Neuronal stem cell (in vitro differentiated cells): ENCODE data around the gene MLST8.
A peak's percentile ranks its signal among the peaks of the same experiment; 100 is the strongest.

Source experiments
- DNase-seq: peaks from one replicate; pipeline ENCODE4 v3.0.0-alpha.2; 2013; ENCODE audit warnings: low spot score
- H2AFZ ChIP-seq: one replicate; pipeline ENCODE4 v1.6.1; 2013; ENCODE audit warnings: mild to moderate bottlenecking, low read length, inconsistent platforms
- H2AK5ac ChIP-seq: 2 replicates; pipeline ENCODE4 v1.6.1; 2013; ENCODE audit warnings: low read depth, mild to moderate bottlenecking, inconsistent platforms, low read length, moderate library complexity, mixed read lengths
- H2BK120ac ChIP-seq: 2 replicates; pipeline ENCODE4 v1.6.1; 2013; ENCODE audit warnings: low read depth, mild to moderate bottlenecking, inconsistent platforms, low read length, moderate library complexity, mixed read lengths
- H2BK12ac ChIP-seq: one replicate; pipeline ENCODE4 v1.6.1; 2013; ENCODE audit warnings: low read length, inconsistent platforms
- H2BK15ac ChIP-seq: 2 replicates; pipeline ENCODE4 v1.6.1; 2013; ENCODE audit warnings: mild to moderate bottlenecking, low read length, inconsistent platforms, mixed read lengths
- H2BK5ac ChIP-seq: one replicate; pipeline ENCODE4 v1.6.1; 2013; ENCODE audit warnings: inconsistent platforms, mild to moderate bottlenecking, low read length, moderate library complexity
- H3K14ac ChIP-seq: one replicate; pipeline ENCODE4 v1.6.1; 2013; ENCODE audit warnings: low read length, inconsistent platforms
- H3K18ac ChIP-seq: 2 replicates; pipeline ENCODE4 v1.6.1; 2013; ENCODE audit warnings: low read length, inconsistent platforms
- H3K23ac ChIP-seq: 2 replicates; pipeline ENCODE4 v1.6.1; 2013; ENCODE audit warnings: low read depth, mild to moderate bottlenecking, mixed read lengths, low read length, inconsistent platforms; ENCODE audit not compliant: poor library complexity
- H3K27ac ChIP-seq: replicated peaks from 3 replicates; pipeline ENCODE4 v1.5.1; 2013; ENCODE audit warnings: low read length, inconsistent platforms
- H3K27me3 ChIP-seq, 3 experiments: 2 replicates each; pipeline ENCODE4 v1.6.1; 2013; ENCODE audit warnings: low read length in 3 of 3, mild to moderate bottlenecking in 2 of 3, inconsistent platforms in 1 of 3, low read depth in 1 of 3, mixed read lengths in 1 of 3, moderate library complexity in 1 of 3; ENCODE audit not compliant: control insufficient read depth in 3 of 3, insufficient read depth in 3 of 3
- H3K36me3 ChIP-seq, 2 donors: replicated peaks in 1 of 2; 2 replicates each; pipeline ENCODE4 v1.6.1; 2013; ENCODE audit warnings: low read length in 2 of 2; ENCODE audit not compliant: control insufficient read depth in 2 of 2, insufficient read depth in 2 of 2
- H3K4ac ChIP-seq: 2 replicates; pipeline ENCODE4 v1.6.1; 2013; ENCODE audit warnings: inconsistent platforms, mild to moderate bottlenecking, low read length, moderate library complexity
- H3K4me1 ChIP-seq, 2 donors: 1 replicate in 1 of 2; 2 replicates in 1 of 2; pipeline ENCODE4 v1.6.1; 2013; ENCODE audit warnings: low read length in 2 of 2, low read depth in 1 of 2; ENCODE audit not compliant: control insufficient read depth in 2 of 2, insufficient read depth in 1 of 2
- H3K4me2 ChIP-seq: one replicate; pipeline ENCODE4 v1.6.1; 2013; ENCODE audit warnings: mild to moderate bottlenecking, low read length, inconsistent platforms; ENCODE audit not compliant: insufficient read depth, poor library complexity, severe bottlenecking
- H3K4me3 ChIP-seq, 2 donors: 2 replicates each; pipeline ENCODE4 v1.5.1; 2013; ENCODE audit warnings: low read length in 2 of 2, mild to moderate bottlenecking in 2 of 2, inconsistent platforms in 1 of 2, moderate library complexity in 1 of 2
- H3K79me1 ChIP-seq: one replicate; pipeline ENCODE4 v1.6.1; 2013; ENCODE audit warnings: low read depth, mild to moderate bottlenecking, inconsistent platforms, low read length, moderate library complexity
- H3K9ac ChIP-seq: one replicate; pipeline ENCODE4 v1.6.1; 2013; ENCODE audit warnings: mild to moderate bottlenecking, low read depth, low read length, inconsistent platforms; ENCODE audit not compliant: poor library complexity
- H3K9me3 ChIP-seq, 2 donors: replicated peaks in 1 of 2; 2 replicates each; pipeline versions ENCODE3 to v1.6.1; 2013; ENCODE audit warnings: low read length in 2 of 2, mild to moderate bottlenecking in 2 of 2, inconsistent platforms in 1 of 2, low read depth in 1 of 2, mixed read lengths in 1 of 2, moderate library complexity in 1 of 2; ENCODE audit not compliant: control insufficient read depth in 2 of 2, insufficient read depth in 1 of 2
- H4K8ac ChIP-seq: one replicate; pipeline ENCODE4 v1.6.1; 2013; ENCODE audit warnings: low read depth, mild to moderate bottlenecking, inconsistent platforms, low read length, moderate library complexity
- H4K91ac ChIP-seq: one replicate; pipeline ENCODE4 v1.6.1; 2013; ENCODE audit warnings: low read length, low read depth, mild to moderate bottlenecking, inconsistent platforms; ENCODE audit not compliant: poor library complexity
- WGBS, 2 donors: extraction: QIAGEN DNeasy Blood & Tissue Kit; methylation state at CpG; one replicate each; pipeline ENCODE4 v1.1.7; 2013; ENCODE audit warnings: missing lambda C conversion rate in 2 of 2, mixed read lengths in 1 of 2; ENCODE audit not compliant: insufficient read length in 2 of 2, insufficient replicate concordance in 1 of 2; ENCODE audit errors: extremely low coverage in 2 of 2; 5-methylcytosine and 5-hydroxymethylcytosine counted together

The MLST8 gene

GRCh38 chr16:2174396-2175131 is 30.7 kb upstream of the MLST8 start:
- Histone ChIP-seq H3K27me3 (no peaks in the 10 kb centered on the region), H3K27ac (no peak overlapping the region), H3K14ac (no peak overlapping the region), H3K4me1 (no peaks in the 10 kb centered on the region), H2BK15ac (no peak overlapping the region), H2AK5ac (no peak overlapping the region), H3K36me3 (peaks cover 28 to 77% of the 10 kb centered on the region in 2 donors), H2BK5ac (peak overlapping the region; percentile 82), H3K4ac (no peak overlapping the region), H4K91ac (no peak overlapping the region), H3K9me3 (no peaks in the 10 kb centered on the region), H3K79me1 (peaks cover 7% of the 10 kb centered on the region), H2AFZ (no peak overlapping the region), H4K8ac (no peak overlapping the region), H3K9ac (no peak overlapping the region), H2BK120ac (no peak overlapping the region), H3K4me2 (no peak overlapping the region), H3K23ac (no peak overlapping the region), H3K4me3 (no peak overlapping the region), H3K18ac (no peak overlapping the region), H2BK12ac (no peak overlapping the region)
- WGBS, 2 donors, result no CpG with 5 or more reads among the region's 21 CpGs
- no peak for DNase-seq

DNA sequence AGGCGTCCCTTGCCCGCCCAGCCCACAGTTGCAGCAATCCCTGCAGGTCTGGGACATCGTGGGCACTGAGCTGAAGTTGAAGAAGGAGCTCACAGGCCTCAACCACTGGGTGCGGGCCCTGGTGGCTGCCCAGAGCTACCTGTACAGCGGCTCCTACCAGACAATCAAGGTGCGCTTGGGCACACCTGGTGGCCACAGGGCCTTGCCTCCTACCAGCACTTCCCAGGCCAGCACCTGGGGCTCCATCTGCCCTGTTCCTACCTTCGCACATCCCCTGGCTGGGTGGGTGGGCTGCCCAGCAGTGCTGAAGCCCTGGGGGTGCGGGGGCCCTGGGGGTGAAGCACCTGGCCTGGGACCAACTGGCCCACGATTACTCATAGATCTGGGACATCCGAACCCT is 29.8 kb upstream of the MLST8 start:
- Histone ChIP-seq H3K9me3 (no peaks in the 10 kb centered on the region), H4K8ac (no peak overlapping the region), H3K4me2 (no peak overlapping the region), H2AK5ac (no peak overlapping the region), H2AFZ (no peak overlapping the region), H3K79me1 (peaks cover 7% of the 10 kb centered on the region), H2BK12ac (no peak overlapping the region), H3K27me3 (no peaks in the 10 kb centered on the region), H2BK15ac (no peak overlapping the region), H3K4me3 (peak overlapping the region in 1 of 2 donors; percentile 45), H3K4ac (no peak overlapping the region), H4K91ac (no peak overlapping the region), H3K18ac (no peak overlapping the region), H2BK120ac (no peak overlapping the region), H3K36me3 (peaks cover 28 to 71% of the 10 kb centered on the region in 2 donors), H3K27ac (no peak overlapping the region), H2BK5ac (peak overlapping the region; percentile 82), H3K14ac (no peak overlapping the region), H3K9ac (peak overlapping the region; percentile 30), H3K4me1 (no peaks in the 10 kb centered on the region), H3K23ac (no peak overlapping the region)
- DNase-seq, result no peak
- WGBS, 2 donors, result no CpG with 5 or more reads among the region's 10 CpGs

GRCh38 chr16:2176047-2176446 is 29.2 kb upstream of the MLST8 start:
- no peak overlapping the region for H3K18ac ChIP-seq
- no peak overlapping the region for H2AK5ac ChIP-seq
- no peak overlapping the region for H2BK120ac ChIP-seq
- H3K27ac ChIP-seq, result no peak overlapping the region
- peaks cover 28 to 65% of the 10 kb centered on the region in 2 donors for H3K36me3 ChIP-seq
- H2BK5ac ChIP-seq, result peak overlapping the region; percentile 71
- H3K4ac ChIP-seq, result no peak overlapping the region
- no peaks in the 10 kb centered on the region for H3K4me1 ChIP-seq
- H3K23ac ChIP-seq, result peak overlapping the region; percentile 65
- H3K4me3 ChIP-seq, result no peak overlapping the region
- no peak for DNase-seq
- peaks cover 7% of the 10 kb centered on the region for H3K79me1 ChIP-seq
- H2BK15ac ChIP-seq, result no peak overlapping the region
- no peak overlapping the region for H3K4me2 ChIP-seq
- WGBS, 2 donors, result no CpG with 5 or more reads among the region's 23 CpGs
- H4K91ac ChIP-seq, result no peak overlapping the region
- H3K14ac ChIP-seq, result peak overlapping the region; percentile 38
- no peak overlapping the region for H2AFZ ChIP-seq
- H3K9ac ChIP-seq, result no peak overlapping the region
- H4K8ac ChIP-seq, result no peak overlapping the region
- no peak overlapping the region for H2BK12ac ChIP-seq
- no peaks in the 10 kb centered on the region for H3K9me3 ChIP-seq
- H3K27me3 ChIP-seq, result no peaks in the 10 kb centered on the region

GRCh38 chr16:2177101-2177500 is 28.2 kb upstream of the MLST8 start:
- Histone ChIP-seq H3K27ac (no peak overlapping the region), H2AK5ac (no peak overlapping the region), H2BK15ac (no peak overlapping the region), H3K23ac (peak overlapping the region; percentile 20), H3K4me2 (no peak overlapping the region), H3K4me1 (peaks cover 0 to 3% of the 10 kb centered on the region in 2 donors), H2BK5ac (peak overlapping the region; percentile 5), H2AFZ (no peak overlapping the region), H3K18ac (no peak overlapping the region), H2BK120ac (no peak overlapping the region), H3K9ac (no peak overlapping the region), H3K4ac (no peak overlapping the region), H2BK12ac (no peak overlapping the region), H3K36me3 (peaks cover 25 to 61% of the 10 kb centered on the region in 2 donors), H4K8ac (no peak overlapping the region), H3K27me3 (no peaks in the 10 kb centered on the region), H3K79me1 (peaks cover 2% of the 10 kb centered on the region), H3K4me3 (no peak overlapping the region), H4K91ac (no peak overlapping the region), H3K9me3 (no peaks in the 10 kb centered on the region), H3K14ac (peak overlapping the region; percentile 21)
- WGBS, 2 donors, result no CpG with 5 or more reads among the region's 18 CpGs
- no peak for DNase-seq
